Thoracic aorta (tissue), 2 donors: ENCODE results near the gene LYPLAL1. TPM values are rescaled to one million over a fixed set of nuclear protein-coding genes. Genes with fewer than 3 reads are reported as not detected.

ENCODE experiments used
- ATAC-seq: fragments of 150-250 bp; one replicate; pipeline ENCODE4 v1.8.0; 2017; ENCODE audit warnings: low read depth; ENCODE audit not compliant: insufficient number of reproducible peaks, low FRiP score
- DNase-seq: peaks from one replicate; pipeline ENCODE4 v3.0.0-alpha.2; 2020; ENCODE audit warnings: low spot score
- H3K27ac ChIP-seq, 2 donors: fragments of 200-600 bp; sonication (generic); 1 replicate in 1 of 2; 2 replicates in 1 of 2; pipeline ENCODE4 v1.5.1; 2016; ENCODE audit warnings: mild to moderate bottlenecking in 2 of 2, moderate library complexity in 2 of 2
- H3K27me3 ChIP-seq: fragments of 200-600 bp; sonication (generic); replicated peaks from 2 replicates; pipeline ENCODE4 v1.6.0; 2016; ENCODE audit warnings: mild to moderate bottlenecking; ENCODE audit not compliant: insufficient read depth
- H3K36me3 ChIP-seq: fragments of 200-600 bp; sonication (generic); one replicate; pipeline ENCODE4 v1.5.1; 2016
- H3K4me1 ChIP-seq, 2 donors: fragments of 200-600 bp; sonication (generic); 1 replicate in 1 of 2; 2 replicates in 1 of 2; pipeline versions ENCODE4 v1.5.1 to v1.6.0; 2016; ENCODE audit warnings: low read depth in 2 of 2, mild to moderate bottlenecking in 1 of 2; ENCODE audit not compliant: control insufficient read depth in 1 of 2
- H3K4me3 ChIP-seq: fragments of 200-600 bp; sonication (generic); 2 replicates; pipeline ENCODE4 v1.5.1; 2016; ENCODE audit warnings: mild to moderate bottlenecking
- H3K9me3 ChIP-seq: fragments of 200-600 bp; sonication (generic); 2 replicates; pipeline ENCODE4 v1.5.1; 2016
- total RNA-seq, 2 donors: library from RNA; depleted of rRNA; stranded (reverse); fragments of >200 nt; gene quantifications; one replicate each; pipeline versions ENCODE4 v1.1.0 to v1.2.3, GENCODE V29; 2016
- TF ChIP-seq, protein P1 (sequence below): fragments of 200-600 bp; sonication (generic); IDR thresholded peaks from one replicate; pipeline ENCODE4 v1.5.1; 2019; ENCODE audit warnings: antibody characterized with exemption

Gene LYPLAL1
- total RNA-seq, 2 donors from 2014 or later = 23.2 to 24.8 TPM

DNA sequence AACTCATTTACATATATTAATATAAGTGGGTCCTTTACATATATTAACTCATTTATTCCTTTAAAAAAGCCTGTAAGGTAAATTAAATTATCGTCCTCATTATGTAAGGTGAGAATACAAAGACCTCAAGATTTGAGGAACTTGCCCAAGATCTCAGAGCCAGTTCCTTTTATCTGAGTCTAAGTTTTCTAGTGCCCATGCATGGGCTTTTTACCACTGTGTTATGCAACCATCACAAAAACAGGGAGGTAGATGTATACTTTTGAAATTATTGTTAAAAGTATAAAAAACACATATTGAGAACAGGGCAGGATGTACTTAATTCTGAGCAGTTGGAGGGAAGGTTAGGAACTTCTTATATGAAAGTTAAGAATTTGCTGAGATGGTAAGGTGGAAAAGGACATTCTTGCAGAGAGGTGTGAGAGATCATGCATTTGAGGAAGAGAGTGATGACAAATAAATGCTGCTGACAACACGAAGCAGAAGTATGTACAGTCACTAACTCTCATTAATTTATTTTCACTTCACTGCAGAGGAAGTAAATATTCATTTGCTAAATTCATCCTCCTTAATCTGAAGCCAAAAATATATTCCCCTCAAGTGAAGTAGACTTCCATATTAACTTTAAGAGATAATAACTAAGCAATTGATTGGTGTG, 28.9 kb upstream of the LYPLAL1 start:
- Histone ChIP-seq H3K4me3 (no peak overlapping the region), H3K4me1 (no peaks in the 10 kb centered on the region), H3K27ac (no peak overlapping the region), H3K9me3 (no peaks in the 10 kb centered on the region), H3K36me3 (no peaks in the 10 kb centered on the region), H3K27me3 (no peaks in the 10 kb centered on the region)
- ATAC-seq (no peak), DNase-seq (no peak)
- TF ChIP-seq, protein P1, sequence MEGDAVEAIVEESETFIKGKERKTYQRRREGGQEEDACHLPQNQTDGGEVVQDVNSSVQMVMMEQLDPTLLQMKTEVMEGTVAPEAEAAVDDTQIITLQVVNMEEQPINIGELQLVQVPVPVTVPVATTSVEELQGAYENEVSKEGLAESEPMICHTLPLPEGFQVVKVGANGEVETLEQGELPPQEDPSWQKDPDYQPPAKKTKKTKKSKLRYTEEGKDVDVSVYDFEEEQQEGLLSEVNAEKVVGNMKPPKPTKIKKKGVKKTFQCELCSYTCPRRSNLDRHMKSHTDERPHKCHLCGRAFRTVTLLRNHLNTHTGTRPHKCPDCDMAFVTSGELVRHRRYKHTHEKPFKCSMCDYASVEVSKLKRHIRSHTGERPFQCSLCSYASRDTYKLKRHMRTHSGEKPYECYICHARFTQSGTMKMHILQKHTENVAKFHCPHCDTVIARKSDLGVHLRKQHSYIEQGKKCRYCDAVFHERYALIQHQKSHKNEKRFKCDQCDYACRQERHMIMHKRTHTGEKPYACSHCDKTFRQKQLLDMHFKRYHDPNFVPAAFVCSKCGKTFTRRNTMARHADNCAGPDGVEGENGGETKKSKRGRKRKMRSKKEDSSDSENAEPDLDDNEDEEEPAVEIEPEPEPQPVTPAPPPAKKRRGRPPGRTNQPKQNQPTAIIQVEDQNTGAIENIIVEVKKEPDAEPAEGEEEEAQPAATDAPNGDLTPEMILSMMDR = no peak

DNA sequence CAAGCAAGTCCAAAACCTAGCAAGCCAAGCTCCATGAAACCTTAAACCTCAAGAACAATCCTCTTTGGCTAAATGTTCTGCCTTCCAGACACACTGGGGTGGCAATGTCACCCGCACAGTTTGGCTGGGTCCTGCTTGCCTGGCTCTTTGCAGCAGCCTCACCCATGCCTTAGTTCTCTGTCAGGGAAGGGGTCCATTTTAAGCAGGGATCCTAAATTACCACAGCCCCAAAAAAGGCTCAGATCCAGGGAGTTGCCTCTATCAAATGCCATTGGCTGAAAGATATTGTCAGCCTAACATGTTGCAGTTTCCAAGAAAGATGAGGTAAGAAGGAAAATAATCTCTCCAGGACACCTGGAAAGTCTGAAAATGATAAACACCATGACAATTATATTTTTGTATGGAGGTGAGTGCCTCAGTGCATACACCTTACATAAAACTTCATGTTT, 26.1 kb upstream of the LYPLAL1 start:
- H3K9me3 ChIP-seq = no peaks in the 10 kb centered on the region
- H3K4me1 ChIP-seq = no peaks in the 10 kb centered on the region
- DNase-seq = no peak
- H3K36me3 ChIP-seq = no peaks in the 10 kb centered on the region
- H3K4me3 ChIP-seq = no peak overlapping the region
- no peak for ATAC-seq
- TF ChIP-seq, protein P1 = no peak
- no peaks in the 10 kb centered on the region for H3K27me3 ChIP-seq
- no peak overlapping the region for H3K27ac ChIP-seq

DNA sequence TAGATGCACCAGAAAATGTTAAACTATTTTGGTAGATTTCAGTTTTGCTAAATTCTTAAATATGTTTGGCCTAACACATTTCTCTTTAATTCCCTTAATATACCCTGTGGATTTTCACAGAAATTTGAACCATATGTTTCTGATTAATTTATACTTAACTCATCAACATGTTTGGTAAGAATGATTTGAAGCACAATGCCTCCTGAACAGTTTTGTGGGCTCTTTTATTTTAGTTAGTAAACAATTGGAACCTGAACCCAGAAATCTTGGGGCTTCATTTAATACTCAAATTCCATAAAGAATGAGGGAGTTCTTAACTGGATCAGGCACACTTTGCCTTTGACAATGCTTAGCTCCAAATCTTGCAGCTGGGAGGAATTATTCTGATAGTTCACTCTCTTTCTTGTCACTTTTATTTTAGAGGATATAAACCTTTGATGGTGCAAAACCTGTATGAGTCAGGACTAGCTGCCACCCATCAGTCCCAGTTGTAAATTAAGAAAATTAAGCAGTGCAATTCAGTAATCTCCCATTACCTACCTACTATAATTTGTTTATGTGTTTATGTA, 24.6 kb upstream of the LYPLAL1 start:
- H3K4me3 ChIP-seq = no peak overlapping the region
- TF ChIP-seq, protein P1 = no peak
- no peak for ATAC-seq
- H3K9me3 ChIP-seq = no peaks in the 10 kb centered on the region
- no peak for DNase-seq
- no peaks in the 10 kb centered on the region for H3K36me3 ChIP-seq
- H3K27ac ChIP-seq = no peak overlapping the region
- H3K27me3 ChIP-seq = no peaks in the 10 kb centered on the region
- no peaks in the 10 kb centered on the region for H3K4me1 ChIP-seq

DNA sequence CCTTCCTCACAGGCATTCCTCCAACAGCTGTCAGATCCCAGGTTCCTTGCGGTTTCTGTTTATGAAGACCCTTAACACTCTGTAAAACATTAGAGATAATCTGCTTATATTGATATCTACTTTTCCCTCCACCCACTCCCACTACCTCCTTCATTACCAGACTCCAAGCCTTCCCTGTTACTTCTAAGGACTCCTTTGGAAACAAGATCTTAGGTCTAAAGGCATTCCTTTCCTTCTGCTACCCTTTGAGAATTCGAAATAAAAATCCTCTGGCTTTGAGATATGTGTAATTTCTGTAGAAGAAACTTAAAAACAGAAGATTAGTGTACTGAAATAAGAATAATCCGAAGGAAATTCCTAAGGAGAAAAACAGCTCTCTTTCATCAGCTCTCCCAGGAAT, 23.7 kb upstream of the LYPLAL1 start:
- H3K27ac ChIP-seq = no peak overlapping the region
- H3K27me3 ChIP-seq = no peaks in the 10 kb centered on the region
- no peak overlapping the region for H3K4me3 ChIP-seq
- ATAC-seq = no peak
- DNase-seq = no peak
- TF ChIP-seq, protein P1 = no peak
- no peaks in the 10 kb centered on the region for H3K36me3 ChIP-seq
- no peaks in the 10 kb centered on the region for H3K9me3 ChIP-seq
- H3K4me1 ChIP-seq = no peaks in the 10 kb centered on the region

DNA sequence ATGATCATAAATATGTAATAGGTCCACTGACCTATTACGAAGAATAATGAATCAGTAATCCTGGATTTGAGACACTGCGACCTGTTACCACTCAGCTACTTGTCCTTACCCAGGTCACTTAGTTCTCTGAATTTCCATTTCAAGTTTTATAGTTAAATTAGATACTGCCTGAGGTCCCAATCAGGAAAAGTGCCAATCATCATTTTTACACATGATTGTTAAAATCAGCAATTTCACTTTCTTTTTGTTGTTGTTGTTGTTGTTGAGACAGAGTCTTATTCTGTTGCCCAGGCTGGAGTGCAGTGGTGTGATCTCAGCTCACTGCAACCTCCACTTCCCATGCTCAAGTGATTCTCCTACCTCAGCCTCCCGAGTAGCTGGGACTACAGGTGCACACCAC, 22.8 kb upstream of the LYPLAL1 start:
- TF ChIP-seq, protein P1 = no peak
- Histone ChIP-seq H3K27me3 (no peaks in the 10 kb centered on the region), H3K4me3 (no peak overlapping the region), H3K4me1 (no peaks in the 10 kb centered on the region), H3K9me3 (no peaks in the 10 kb centered on the region), H3K27ac (no peak overlapping the region), H3K36me3 (no peaks in the 10 kb centered on the region)
- ATAC-seq (no peak), DNase-seq (no peak)
